NCI-H226 (cell line): Measurements from ENCODE around the gene TRAPPC2L.
"Not testable (repeated sequence)": the region's sequence is repeated elsewhere in the genome, so short reads cannot be mapped to it uniquely, and the experiment has no call there.

Experiments used
- DNase-seq: peaks from one replicate; pipeline ENCODE4 v3.0.0-alpha.2; 2015

The TRAPPC2L gene

GRCh38 chr16:88894266-88894665 lies 37.3 kb downstream of the TRAPPC2L start:
- DNase-seq = not testable (repeated sequence)

- no peak for DNase-seq
Measured at GRCh38 chr16:88894681-88895300, 37.9 kb downstream of the TRAPPC2L start.

- no peak for DNase-seq
Measured at GRCh38 chr16:88895335-88895734, 38.4 kb downstream of the TRAPPC2L start.

- no peak for DNase-seq
Measured at GRCh38 chr16:88896238-88897070, 39.5 kb downstream of the TRAPPC2L start.

GRCh38 chr16:88897696-88898425 lies 40.9 kb downstream of the TRAPPC2L start:
- DNase-seq = no peak

GRCh38 chr16:88899901-88900661 lies 43.2 kb downstream of the TRAPPC2L start:
- no peak for DNase-seq

- DNase-seq = no peak
Measured at GRCh38 chr16:88900662-88901052, 43.7 kb downstream of the TRAPPC2L start.

GRCh38 chr16:88901718-88902337 lies 44.9 kb downstream of the TRAPPC2L start:
- DNase-seq = no peak

GRCh38 chr16:88902744-88903143 lies 45.8 kb downstream of the TRAPPC2L start:
- no peak for DNase-seq

GRCh38 chr16:88903267-88903666 lies 46.3 kb downstream of the TRAPPC2L start:
- no peak for DNase-seq

GRCh38 chr16:88904676-88905365 lies 47.9 kb downstream of the TRAPPC2L start:
- no peak for DNase-seq

- DNase-seq = no peak
Measured at GRCh38 chr16:88905563-88905962, 48.6 kb downstream of the TRAPPC2L start.

- no peak for DNase-seq
Measured at GRCh38 chr16:88906020-88906419, 49.1 kb downstream of the TRAPPC2L start.

GRCh38 chr16:88906535-88907105 lies 49.7 kb downstream of the TRAPPC2L start:
- no peak for DNase-seq

- DNase-seq = peak; percentile 71
Measured at GRCh38 chr16:88907768-88908167, 50.8 kb downstream of the TRAPPC2L start.

GRCh38 chr16:88908307-88908706 lies 51.4 kb downstream of the TRAPPC2L start:
- DNase-seq = no peak

GRCh38 chr16:88909431-88910210 lies 52.7 kb downstream of the TRAPPC2L start:
- DNase-seq = no peak

- no peak for DNase-seq
Measured at GRCh38 chr16:88910284-88911135, 53.6 kb downstream of the TRAPPC2L start.

GRCh38 chr16:88911136-88911945 lies 54.4 kb downstream of the TRAPPC2L start:
- DNase-seq = no peak
